OCI-LY3 (cell line): ENCODE data around the gene FMN1.

ENCODE experiments used
- CTCF ChIP-seq: fragments of 200-600, 300-600 bp; sonication (generic); IDR thresholded peaks from 2 replicates; pipeline ENCODE4 v1.5.1; 2014; ENCODE audit warnings: antibody characterized with exemption, low read length, low read depth
- EZH2phosphoT487 ChIP-seq: fragments of 200-600 bp; shearing (Covaris generic); IDR thresholded peaks from 2 replicates; pipeline ENCODE4 v1.6.1; 2018; ENCODE audit warnings: antibody characterized with exemption, mixed run types, low read depth

- TF ChIP-seq CTCF (peak; percentile 32), EZH2phosphoT487 (0 out of 2 replicates have a peak, but pooled peaks have one; percentile 40)
Measured at GRCh38 chr15:33201491-33202231, 7.1 kb upstream of the FMN1 start.
